Body of pancreas (tissue), 4 donors: ENCODE data around the gene SH3D19.

Experiments
- CTCF ChIP-seq, 7 experiments: fragments of 450-650 bp in 4 of 7; fragments of 200-600 bp in 3 of 7; sonication (generic) in 3 of 7; IDR thresholded peaks; one replicate each; pipeline ENCODE4 v1.5.1; 2016 to 2019; ENCODE audit warnings: antibody characterized with exemption in 7 of 7
- POLR2A ChIP-seq, 3 donors: fragments of 450-650 bp; IDR thresholded peaks; one replicate each; pipeline ENCODE4 v1.6.1; 2016; ENCODE audit warnings: antibody characterized with exemption in 3 of 3, mild to moderate bottlenecking in 2 of 3

GRCh38 chr4:151361126-151361525 lies 35.7 kb upstream of the SH3D19 start:
- TF ChIP-seq POLR2A (IDR thresholded peaks at IDR 0.05) (no peak), CTCF (IDR thresholded peaks at IDR 0.05) (no peak)
